K562 (cell line): Measurements from ENCODE around the gene ANKRD7. TPM values are rescaled to one million over a fixed set of nuclear protein-coding genes. Genes with fewer than 3 reads are reported as not detected.

Experiments
- ATAC-seq: fragments of 200-7000 bp; cut with Tn5 transposase; 3 replicates; pipeline ENCODE4 v1.9.1; 2020; ENCODE audit warnings: moderate library complexity
- BruUV-seq: library from RNA; stranded (reverse); fragments of 400-500 nt; replicated peaks from 2 replicates; lab custom pipeline; 2021; lab: Mats Ljungman, UMichigan
- CTCF ChIA-PET: fragments of 300-600 bp; formaldehyde crosslinking; extraction: SDS; loops from one replicate; lab custom pipeline; 2021; ENCODE audit warnings: low intra/inter-chr PET ratio; lab: Yijun Ruan, JAX
- POLR2A ChIA-PET: fragments of 300-600, 350-650 bp; sonication (Branson Sonifier 250); formaldehyde crosslinking; extraction: SDS; loops from one replicate; lab custom pipeline; 2021; ENCODE audit warnings: antibody characterized with exemption, inconsistent platforms; lab: Yijun Ruan, JAX
- DNase-seq, 4 experiments: peaks; one replicate each; pipeline versions ENCODE4 v3.0.0 to v3.0.0-alpha.2; 2011 to 2018; ENCODE audit warnings: low spot score in 3 of 4, mixed read lengths in 3 of 4; ENCODE audit errors: extremely low read depth in 1 of 4
- FAIRE-seq: peaks from 2 replicates; lab custom pipeline; 2011; peaks lifted over from hg19 to GRCh38; lab: Jason Lieb, UNC
- H2AFZ ChIP-seq: 2 replicates; pipeline ENCODE4 v1.6.0; 2011; ENCODE audit warnings: low read depth, low read length, control low read depth, inconsistent platforms
- H3K27ac ChIP-seq: fragments of 200-600 bp; 3 replicates; pipeline ENCODE4 v1.8.0; 2011; ENCODE audit warnings: low read depth, mild to moderate bottlenecking, control low read depth, inconsistent platforms, low read length, moderate library complexity, mixed read lengths; ENCODE audit errors: extremely low read depth
- H3K27me3 ChIP-seq, 2 experiments: fragments of 300-600 bp in 1 of 2; 2 replicates in 1 of 2; 3 replicates in 1 of 2; pipeline versions ENCODE4 v1.6.0 to v1.8.0; 2011; ENCODE audit warnings: inconsistent platforms in 2 of 2, low read length in 2 of 2, mild to moderate bottlenecking in 1 of 2, mixed read lengths in 1 of 2, moderate library complexity in 1 of 2; ENCODE audit not compliant: control insufficient read depth in 2 of 2, insufficient read depth in 2 of 2
- H3K36me3 ChIP-seq: fragments of 300-600 bp; 3 replicates; pipeline ENCODE4 v1.8.0; 2011; ENCODE audit warnings: mild to moderate bottlenecking, low read length, inconsistent platforms; ENCODE audit not compliant: control insufficient read depth, insufficient read depth
- H3K4me1 ChIP-seq, 2 experiments: fragments of 200-600 bp in 1 of 2; replicated peaks in 1 of 2; 2 replicates in 1 of 2; 3 replicates in 1 of 2; pipeline versions ENCODE4 v1.5.1 to v1.8.0; 2011; ENCODE audit warnings: inconsistent platforms in 2 of 2, low read length in 2 of 2, mild to moderate bottlenecking in 1 of 2, mixed read lengths in 1 of 2, moderate library complexity in 1 of 2; ENCODE audit not compliant: control insufficient read depth in 2 of 2, insufficient read depth in 2 of 2
- H3K4me2 ChIP-seq: 2 replicates; pipeline ENCODE4 v1.6.1; 2011; ENCODE audit warnings: low read length, control low read depth, inconsistent platforms, mixed read lengths; ENCODE audit not compliant: insufficient read depth
- H3K4me3 ChIP-seq: fragments of 200-600 bp; sonication (generic), shearing (Covaris generic); 2 replicates; pipeline ENCODE4 v1.5.1; 2016; ENCODE audit warnings: control low read depth, inconsistent platforms
- H3K79me2 ChIP-seq: fragments of 200-600 bp; 3 replicates; pipeline ENCODE4 v1.8.0; 2011; ENCODE audit warnings: low read length, inconsistent platforms; ENCODE audit not compliant: control insufficient read depth, insufficient read depth
- H3K9ac ChIP-seq, 2 experiments: 2 replicates each; pipeline versions ENCODE4 v1.6.0 to v1.6.1; 2011; ENCODE audit warnings: low read depth in 2 of 2, low read length in 2 of 2, control low read depth in 1 of 2, inconsistent platforms in 1 of 2, mild to moderate bottlenecking in 1 of 2, mixed read lengths in 1 of 2; ENCODE audit not compliant: insufficient read depth in 1 of 2
- H3K9me1 ChIP-seq: one replicate; pipeline ENCODE4 v1.6.0; 2011; ENCODE audit warnings: inconsistent platforms, mild to moderate bottlenecking, low read length, moderate library complexity; ENCODE audit not compliant: control insufficient read depth, insufficient read depth
- H3K9me3 ChIP-seq: replicated peaks from 2 replicates; pipeline ENCODE4 v1.5.1; 2011; ENCODE audit warnings: low read depth, low read length, inconsistent platforms; ENCODE audit not compliant: control insufficient read depth, insufficient read depth
- H4K20me1 ChIP-seq: replicated peaks from 2 replicates; pipeline ENCODE4 v1.6.1; 2011; ENCODE audit warnings: low read length, inconsistent platforms, mixed read lengths; ENCODE audit not compliant: control insufficient read depth, insufficient read depth
- AFF4 ChIP-seq: sonication (generic); formaldehyde crosslinking; IDR thresholded peaks from 2 replicates; pipeline ENCODE4 v1.8.0; 2023; ENCODE audit warnings: mild to moderate bottlenecking, missing genetic modification reagents
- BRD9 ChIP-seq: fragments of 450-650 bp; IDR thresholded peaks from 2 replicates; pipeline ENCODE4 v1.6.1; 2018; ENCODE audit warnings: low read depth; ENCODE audit not compliant: partially characterized antibody
- CBX8 ChIP-seq: fragments of 200-600 bp; sonication (generic); IDR thresholded peaks from 2 replicates; pipeline ENCODE4 v1.6.1; 2012; ENCODE audit warnings: borderline replicate concordance, mixed run types, low read depth, mild to moderate bottlenecking, moderate library complexity, mixed read lengths, low read length, control low read depth, inconsistent platforms; ENCODE audit not compliant: poor library complexity, severe bottlenecking; ENCODE audit errors: extremely low read depth
- HCFC1 ChIP-seq: IDR thresholded peaks from 2 replicates; pipeline ENCODE4 v1.6.1; 2012; ENCODE audit warnings: low read depth, low read length, improper control_type of control experiment
- LARP7 ChIP-seq: fragments of 450-650 bp; IDR thresholded peaks from 2 replicates; pipeline ENCODE4 v1.6.1; 2016
- MNT ChIP-seq, 2 experiments: fragments of 450-650 bp; conservative IDR thresholded peaks; 2 replicates each; pipeline ENCODE4 v1.6.1; 2017; ENCODE audit warnings: mild to moderate bottlenecking in 2 of 2, moderate library complexity in 2 of 2
- NR2C1 ChIP-seq, 2 experiments: fragments of 450-650 bp; IDR thresholded peaks; 2 replicates each; pipeline ENCODE4 v1.6.1; 2017; ENCODE audit warnings: mild to moderate bottlenecking in 2 of 2, antibody characterized with exemption in 1 of 2, inconsistent platforms in 1 of 2, missing compliant biosample characterization in 1 of 2, missing genetic modification characterization in 1 of 2
- NR2C2 ChIP-seq, 2 experiments: fragments of 200-800 bp in 1 of 2; sonication (Bioruptor generic) in 1 of 2; sonication (generic) in 1 of 2; formaldehyde crosslinking in 1 of 2; IDR thresholded peaks; 2 replicates each; pipeline versions ENCODE4 v1.6.1 to v1.8.0; 2016 to 2022; ENCODE audit warnings: mild to moderate bottlenecking in 1 of 2, missing compliant biosample characterization in 1 of 2, missing genetic modification characterization in 1 of 2, missing genetic modification reagents in 1 of 2
- SMARCE1 ChIP-seq: fragments of 450-650 bp; IDR thresholded peaks from 2 replicates; pipeline ENCODE4 v1.7.1; 2016; ENCODE audit warnings: mild to moderate bottlenecking
- ZNF324 ChIP-seq: fragments of 250-450 bp; sonication (Bioruptor Pico); IDR thresholded peaks from 2 replicates; pipeline ENCODE4 v1.4.0; 2020; ENCODE audit warnings: mild to moderate bottlenecking
- ZNF511 ChIP-seq: sonication (generic); formaldehyde crosslinking; IDR thresholded peaks from 2 replicates; pipeline ENCODE4 v1.8.0; 2022; ENCODE audit warnings: mild to moderate bottlenecking, missing genetic modification reagents
- ZNF639 ChIP-seq, 2 experiments: fragments of 200-800 bp in 1 of 2; sonication (Bioruptor generic) in 1 of 2; sonication (generic) in 1 of 2; formaldehyde crosslinking in 1 of 2; IDR thresholded peaks in 1 of 2; conservative IDR thresholded peaks in 1 of 2; 2 replicates each; pipeline versions ENCODE4 v1.5.0 to v1.6.1; 2016 to 2020; ENCODE audit warnings: missing compliant biosample characterization in 1 of 2, missing genetic modification characterization in 1 of 2, missing genetic modification reagents in 1 of 2
- WGBS: fragments of 100-300 bp; shearing (Covaris generic); methylation state at CpG from one replicate; pipeline ENCODE4 v1.1.6; 2016; ENCODE audit warnings: low coverage, mixed read lengths; ENCODE audit not compliant: insufficient coverage; ENCODE audit errors: missing lambda C conversion rate; 5-methylcytosine and 5-hydroxymethylcytosine counted together
- in situ Hi-C: fragments of 300-500 bp; cut with MboI; formaldehyde crosslinking; loops from 4 replicates; pipeline ENCODE4 v1.15.0; 2018; ENCODE audit warnings: inconsistent platforms, mixed read lengths
- intact Hi-C: fragments of 100-400 bp; cut with micrococcal nuclease; formaldehyde crosslinking; loops from 2 replicates; pipeline ENCODE4 v1.14.2; 2022
- polyA plus RNA-seq, 8 experiments: library from polyadenylated mRNA; depleted of rRNA in 4 of 8; stranded (reverse) in 5 of 8; unstranded in 3 of 8; fragments of >200 nt; fragmentation: Nextera tagmentation in 2 of 8; fragmentation: Illumina TruSeq in 1 of 8; extraction: Ambion mirVana in 2 of 8; extraction: Trizol in 1 of 8; gene quantifications; 2 replicates each; pipeline versions ENCODE4 v1.2.1 to v1.2.3, GENCODE V29; 2011 to 2014; ENCODE audit warnings: inconsistent platforms in 1 of 8, missing spikeins in 1 of 8
- total RNA-seq, 7 experiments: library from RNA; depleted of rRNA in 6 of 7; stranded (reverse); fragments of >200 nt in 6 of 7; fragmentation: Illumina TruSeq in 2 of 7; extraction: Trizol in 2 of 7; gene quantifications; 2 replicates each; pipeline versions ENCODE4 v1.2.1 to v1.2.3, GENCODE V29; 2011 to 2021; ENCODE audit warnings: low replicate concordance in 1 of 7

ANKRD7 gene
- total and polyA plus RNA-seq, 9 of the 15 experiments (the other 6 are each of a cell fraction or from before 2014, with no cell fraction given), result 0.33 TPM; not detected in 8

GRCh38 chr7:118184565-118184940 is 40.0 kb upstream of the ANKRD7 start:
- no peaks in the 10 kb centered on the region for H4K20me1 ChIP-seq
- DNase-seq (peak in 1 of 4 experiments; percentile 22), ATAC-seq (peak; percentile 34), FAIRE-seq (no peak)
- no peaks in the 10 kb centered on the region for H3K9me3 ChIP-seq
- WGBS, result under 1% methylated on average over 10 of the region's 10 CpGs
- H3K9ac ChIP-seq, result peak overlapping the region; percentile 95 to 99
- peaks cover 39% of the 10 kb centered on the region for H3K36me3 ChIP-seq
- H3K4me1 ChIP-seq, result peaks cover 4 to 7% of the 10 kb centered on the region in 2 experiments; a peak in 2 of 5 replicates
- peak overlapping the region; percentile 90 for H3K27ac ChIP-seq
- POLR2A ChIA-PET, result interaction anchor here (1.0 to 1.2 kb wide), 2 partner anchors 8 to 11 kb away, joined by 3 to 5 read pairs; no protein-coding TSS in a partner anchor
- peaks cover 57% of the 10 kb centered on the region for H3K79me2 ChIP-seq
- BruUV-seq, result TSS peak; percentile 55
- peak in 1 of 2 experiments; percentile 27; a peak in 1 of 4 replicates for TF ChIP-seq ZNF639 (CRISPR knock-in tag; conservative IDR thresholded peaks at IDR 0.05 in 1 of 2, IDR thresholded peaks at IDR 0.05 in 1 of 2)
- no peak for TF ChIP-seq AFF4
- TF ChIP-seq ZNF511 (CRISPR knock-in tag), result no peak
- no peak for TF ChIP-seq HCFC1
- TF ChIP-seq BRD9, result peak; percentile 21
- TF ChIP-seq CBX8, result no peak
- TF ChIP-seq MNT (conservative IDR thresholded peaks at IDR 0.05), result peak in 1 of 2 experiments; percentile 21; a peak in 1 of 4 replicates
- TF ChIP-seq NR2C2 (CRISPR knock-in tag; IDR thresholded peaks at IDR 0.05), result no peak
- TF ChIP-seq NR2C2 (tag; IDR thresholded peaks at IDR 0.05), result 0 out of 2 replicates have a peak, but pooled peaks have one; percentile 45
- no peak for TF ChIP-seq ZNF324 (CRISPR knock-in tag)
- peak; percentile 30; the same call in 1 of the 2 replicates for TF ChIP-seq SMARCE1
- no peak for TF ChIP-seq NR2C1 (IDR thresholded peaks at IDR 0.05)
- TF ChIP-seq NR2C1 (tag; IDR thresholded peaks at IDR 0.05), result no peak
- TF ChIP-seq LARP7, result peak; percentile 3; the same call in 1 of the 2 replicates
- no peaks in the 10 kb centered on the region for H3K9me1 ChIP-seq
- intact Hi-C loops, result loop anchor here (10.0 kb wide), 2 partner anchors 1230 to 1970 kb away; partner anchors contain the start of genes ST7 and TES
- no peaks in the 10 kb centered on the region for H3K27me3 ChIP-seq
- in situ Hi-C loops, result loop anchor here (25.0 kb wide), 1 partner anchor 1222 kb away; the partner anchor contains the start of gene ST7
- peak overlapping the region; percentile 96 for H3K4me2 ChIP-seq
- H3K4me3 ChIP-seq, result peak overlapping the region; percentile 68
- CTCF ChIA-PET, result no interaction called here
- peak overlapping the region; percentile 92 for H2AFZ ChIP-seq
